Endothelial cell of umbilical vein (primary cell): ENCODE measurements around the gene C2CD4D. TPM values are rescaled to one million over a fixed set of nuclear protein-coding genes. Genes with fewer than 3 reads are reported as not detected.

Experiments
- BruUV-seq: library from RNA; stranded (reverse); fragments of 400-500 nt; replicated peaks from 2 replicates; lab custom pipeline; 2021; lab: Mats Ljungman, UMichigan
- CTCF ChIA-PET: fragments of 300-600, 350-600 bp; sonication (Branson Sonifier 250); formaldehyde crosslinking; loops from one replicate; lab custom pipeline; 2021; ENCODE audit warnings: antibody characterized with exemption, inconsistent platforms; lab: Charles Lee
- POLR2A ChIA-PET: fragments of 300-600, 350-600 bp; sonication (Branson Sonifier 250); formaldehyde crosslinking; loops from one replicate; lab custom pipeline; 2021; ENCODE audit warnings: antibody characterized with exemption, inconsistent platforms; lab: Charles Lee
- DNase-seq: peaks from one replicate; pipeline ENCODE4 v3.0.0-alpha.2; 2011; ENCODE audit warnings: low read depth, low spot score
- FAIRE-seq: peaks from 2 replicates; lab custom pipeline; 2011; peaks lifted over from hg19 to GRCh38; lab: Jason Lieb, UNC
- H2AFZ ChIP-seq: 2 replicates; pipeline ENCODE4 v1.6.0; 2012; ENCODE audit warnings: low read depth, low read length, control low read depth, inconsistent platforms
- H3K27ac ChIP-seq: 2 replicates; pipeline ENCODE4 v1.5.1; 2011; ENCODE audit warnings: low read depth, mild to moderate bottlenecking, control low read depth, low read length, moderate library complexity; ENCODE audit not compliant: insufficient read depth
- H3K27me3 ChIP-seq, 2 experiments: 2 replicates each; pipeline versions ENCODE4 v1.6.0 to v1.6.1; 2011; ENCODE audit warnings: low read length in 2 of 2, mixed read lengths in 1 of 2; ENCODE audit not compliant: control insufficient read depth in 2 of 2, insufficient read depth in 2 of 2
- H3K36me3 ChIP-seq, 2 experiments: 2 replicates in 1 of 2; 3 replicates in 1 of 2; pipeline ENCODE4 v1.5.1; 2011; ENCODE audit warnings: low read length in 2 of 2, mild to moderate bottlenecking in 1 of 2, moderate library complexity in 1 of 2; ENCODE audit not compliant: control insufficient read depth in 2 of 2, insufficient read depth in 2 of 2; ENCODE audit errors: extremely low read depth in 1 of 2
- H3K4me1 ChIP-seq: 3 replicates; pipeline ENCODE4 v1.5.1; 2011; ENCODE audit warnings: mild to moderate bottlenecking, low read length; ENCODE audit not compliant: control insufficient read depth, insufficient read depth; ENCODE audit errors: extremely low read depth
- H3K4me2 ChIP-seq: 2 replicates; pipeline ENCODE4 v1.6.1; 2011; ENCODE audit warnings: low read length, control low read depth, mixed read lengths; ENCODE audit not compliant: insufficient read depth
- H3K4me3 ChIP-seq, 3 experiments: fragments of 200-600 bp in 1 of 3; sonication (generic), shearing (Covaris generic) in 1 of 3; replicated peaks in 1 of 3; 2 replicates each; pipeline ENCODE4 v1.5.1; 2011 to 2016; ENCODE audit warnings: control low read depth in 3 of 3, low read length in 3 of 3, mild to moderate bottlenecking in 2 of 3, inconsistent platforms in 1 of 3, low read depth in 1 of 3, moderate library complexity in 1 of 3; ENCODE audit not compliant: insufficient read depth in 1 of 3
- H3K79me2 ChIP-seq: 2 replicates; pipeline ENCODE4 v1.6.0; 2012; ENCODE audit warnings: low read length, inconsistent platforms; ENCODE audit not compliant: control insufficient read depth, insufficient read depth
- H3K9ac ChIP-seq: replicated peaks from 2 replicates; pipeline ENCODE3; 2011; ENCODE audit warnings: low read length, control low read depth; ENCODE audit not compliant: insufficient read depth; ENCODE audit errors: extremely low read depth
- H3K9me1 ChIP-seq: replicated peaks from 3 replicates; pipeline ENCODE4 v1.6.0; 2011; ENCODE audit warnings: mild to moderate bottlenecking, low read length; ENCODE audit not compliant: control insufficient read depth, insufficient read depth; ENCODE audit errors: extremely low read depth
- H3K9me3 ChIP-seq: replicated peaks from 2 replicates; pipeline ENCODE4 v1.5.1; 2012; ENCODE audit warnings: low read length, inconsistent platforms; ENCODE audit not compliant: control insufficient read depth, insufficient read depth
- H4K20me1 ChIP-seq: replicated peaks from 2 replicates; pipeline ENCODE3; 2011; ENCODE audit warnings: mild to moderate bottlenecking, low read length; ENCODE audit not compliant: control insufficient read depth, insufficient read depth; ENCODE audit errors: extremely low read depth
- CTCF ChIP-seq, 2 donors: IDR thresholded peaks; 1 replicate in 1 of 2; 2 replicates in 1 of 2; pipeline ENCODE4 v1.5.1; 2011; ENCODE audit warnings: low read length in 2 of 2, mild to moderate bottlenecking in 2 of 2, moderate library complexity in 2 of 2, control low read depth in 1 of 2, inconsistent platforms in 1 of 2, low read depth in 1 of 2; ENCODE audit not compliant: insufficient read depth in 1 of 2; ENCODE audit errors: extremely low read depth in 1 of 2
- EZH2 ChIP-seq: IDR thresholded peaks from 2 replicates; pipeline ENCODE4 v1.6.1; 2012; ENCODE audit warnings: borderline replicate concordance, low read depth, mild to moderate bottlenecking, moderate library complexity, low read length, inconsistent platforms; ENCODE audit not compliant: severe bottlenecking
- FOS ChIP-seq: IDR thresholded peaks from 2 replicates; pipeline ENCODE4 v1.6.1; 2011; ENCODE audit warnings: mild to moderate bottlenecking, low read length, moderate library complexity, borderline replicate concordance; ENCODE audit not compliant: insufficient read depth
- GATA2 ChIP-seq: IDR thresholded peaks from 2 replicates; pipeline ENCODE4 v1.7.0; 2011; ENCODE audit warnings: low read depth, mild to moderate bottlenecking, moderate library complexity, mixed read lengths, low read length; ENCODE audit not compliant: insufficient read length, insufficient read depth
- JUN ChIP-seq: IDR thresholded peaks from 2 replicates; pipeline ENCODE4 v1.6.1; 2011; ENCODE audit warnings: borderline replicate concordance, low read depth; ENCODE audit not compliant: insufficient read length, insufficient read depth
- MAX ChIP-seq: IDR thresholded peaks from 2 replicates; pipeline ENCODE4 v1.6.1; 2011; ENCODE audit not compliant: insufficient read depth, insufficient read length
- POLR2A ChIP-seq: IDR thresholded peaks from 2 replicates; pipeline ENCODE4 v1.6.1; 2012; ENCODE audit warnings: low read depth, mild to moderate bottlenecking, control low read depth, low read length
- POLR2AphosphoS5 ChIP-seq: IDR thresholded peaks from 2 replicates; pipeline ENCODE4 v1.6.1; 2012; ENCODE audit warnings: low read depth, mild to moderate bottlenecking, control low read depth, low read length, moderate library complexity; ENCODE audit not compliant: insufficient read depth
- dilution Hi-C: fragments of 300-500 bp; cut with MboI; formaldehyde crosslinking; loops from one replicate; pipeline ENCODE4 v1.15.0; 2019; ENCODE audit warnings: low sequenced_read_pairs; ENCODE audit not compliant: extremely low pct_ligation_motif_present
- intact Hi-C: fragments of 100-400 bp; cut with micrococcal nuclease; formaldehyde crosslinking; loops from one replicate; pipeline ENCODE4 v1.10.0; 2022
- polyA plus RNA-seq, 4 experiments: library from polyadenylated mRNA; depleted of rRNA in 3 of 4; stranded (reverse) in 3 of 4; unstranded in 1 of 4; fragments of >200 nt; gene quantifications; 2 replicates each; pipeline versions ENCODE4 v1.2.1 to v1.2.3, GENCODE V29; 2011 to 2012; ENCODE audit warnings: missing spikeins in 1 of 4
- total RNA-seq: library from RNA; stranded (reverse); gene quantifications from 2 replicates; pipeline ENCODE4 v1.2.3, GENCODE V29; 2021

C2CD4D gene
- total and polyA plus RNA-seq, 2 donors (not counting 3 experiments of a cell fraction or from before 2014, with no cell fraction given), result not detected

GRCh38 chr1:151809985-151810556, 29.5 kb downstream of the C2CD4D start:
- H2AFZ ChIP-seq, result no peak overlapping the region
- no peaks in the 10 kb centered on the region for H3K9me3 ChIP-seq
- no peaks in the 10 kb centered on the region for H3K79me2 ChIP-seq
- no peak overlapping the region for H3K4me3 ChIP-seq
- H3K27ac ChIP-seq, result no peak overlapping the region
- no peaks in the 10 kb centered on the region for H3K9me1 ChIP-seq
- intact Hi-C loops (no loop called here), dilution Hi-C loops (no loop called here)
- no peaks in the 10 kb centered on the region for H3K36me3 ChIP-seq
- H3K9ac ChIP-seq, result no peak overlapping the region
- FAIRE-seq (no peak), DNase-seq (no peak)
- H3K4me2 ChIP-seq, result no peak overlapping the region
- ChIA-PET POLR2A (no interaction called here), CTCF (interaction anchor here (0.6 kb wide), 1 partner anchor 33 kb away, joined by 3 read pairs; no protein-coding TSS in a partner anchor)
- TF ChIP-seq JUN, result no peak
- no peak for TF ChIP-seq FOS
- no peak for TF ChIP-seq POLR2A
- TF ChIP-seq POLR2AphosphoS5, result no peak
- TF ChIP-seq GATA2, result no peak
- H3K27me3 ChIP-seq, result peaks cover 17 to 19% of the 10 kb centered on the region in 2 experiments
- H4K20me1 ChIP-seq, result no peaks in the 10 kb centered on the region
- no peaks in the 10 kb centered on the region for H3K4me1 ChIP-seq
- no TSS peak for BruUV-seq

- dilution Hi-C loops (no loop called here), intact Hi-C loops (no loop called here)
- H3K9me3 ChIP-seq, result no peaks in the 10 kb centered on the region
- BruUV-seq, result no TSS peak
- ChIA-PET POLR2A (no interaction called here), CTCF (interaction anchor here (0.6 kb wide), 1 partner anchor 32 kb away, joined by 3 read pairs; no protein-coding TSS in a partner anchor)
- H2AFZ ChIP-seq, result no peak overlapping the region
- no peak overlapping the region for H3K4me3 ChIP-seq
- no peaks in the 10 kb centered on the region for H4K20me1 ChIP-seq
- H3K27me3 ChIP-seq, result peaks cover 17 to 19% of the 10 kb centered on the region in 2 experiments
- no peak overlapping the region for H3K4me2 ChIP-seq
- FAIRE-seq (no peak), DNase-seq (no peak)
- no peaks in the 10 kb centered on the region for H3K79me2 ChIP-seq
- H3K9ac ChIP-seq, result no peak overlapping the region
- H3K9me1 ChIP-seq, result no peaks in the 10 kb centered on the region
- no peak overlapping the region for H3K27ac ChIP-seq
- TF ChIP-seq EZH2 (no peak), FOS (no peak), POLR2AphosphoS5 (no peak), MAX (no peak), GATA2 (no peak), CTCF (IDR thresholded peaks at IDR 0.05; ENCODE audit: extremely low read depth in 1 of 2, insufficient read depth in 1 of 2, low read depth in 1 of 2, low read length in 2 of 2) (no peak)
- no peaks in the 10 kb centered on the region for H3K4me1 ChIP-seq
- H3K36me3 ChIP-seq, result no peaks in the 10 kb centered on the region
These were observed 30.2 kb downstream of the C2CD4D start for GRCh38 chr1:151809290-151809984.
